ENCODE measurements around the gene POLD4.

Gene POLD4

DNA sequence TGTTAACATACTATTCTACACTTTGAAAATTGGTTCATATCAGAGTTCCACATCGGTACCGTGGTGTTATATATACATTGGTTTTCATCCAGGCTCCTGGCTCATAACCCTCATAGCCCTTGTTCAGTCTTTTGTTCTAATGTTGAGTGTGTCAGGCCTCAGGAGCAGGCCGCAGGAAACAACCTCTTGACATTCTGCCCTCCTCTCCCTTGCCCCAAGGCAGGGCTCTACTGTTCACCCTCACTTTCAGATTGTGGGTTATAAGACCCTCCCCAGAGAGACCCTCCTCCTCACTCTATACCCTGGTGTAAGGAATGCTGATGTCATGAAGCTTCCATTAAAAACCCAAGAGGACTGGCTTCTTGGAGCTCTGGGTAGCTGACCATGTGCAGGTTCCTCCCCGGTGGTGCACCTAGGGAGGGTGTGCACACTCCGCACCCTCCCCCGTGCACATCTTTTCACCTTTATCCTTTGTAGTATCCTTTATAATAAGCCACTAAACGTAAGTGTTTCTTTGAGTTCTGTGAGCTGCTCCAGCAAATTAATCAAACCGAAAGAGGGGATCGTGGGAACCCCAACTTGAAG is 37.9 kb downstream of the POLD4 start:
- no peak for DNase-seq
- no peaks in the 10 kb centered on the region for H3K36me3 ChIP-seq (ENCODE audit: control insufficient read depth, insufficient read depth, low read length)
- no peak overlapping the region for H3K27ac ChIP-seq (ENCODE audit: insufficient read depth, low read length, poor library complexity, severe bottlenecking)
- H3K4me3 ChIP-seq (ENCODE audit: insufficient read depth, low read depth, low read length, poor library complexity, severe bottlenecking), result no peak overlapping the region
- no peaks in the 10 kb centered on the region for H3K27me3 ChIP-seq (replicated peaks; ENCODE audit: control insufficient read depth, insufficient read depth, low read length, poor library complexity, severe bottlenecking)
- H3K9me3 ChIP-seq (ENCODE audit: control insufficient read depth, low read length), result no peaks in the 10 kb centered on the region
- peaks cover 38% of the 10 kb centered on the region for H3K4me1 ChIP-seq (ENCODE audit: control insufficient read depth, insufficient read depth, low read length, poor library complexity, severe bottlenecking)

DNA sequence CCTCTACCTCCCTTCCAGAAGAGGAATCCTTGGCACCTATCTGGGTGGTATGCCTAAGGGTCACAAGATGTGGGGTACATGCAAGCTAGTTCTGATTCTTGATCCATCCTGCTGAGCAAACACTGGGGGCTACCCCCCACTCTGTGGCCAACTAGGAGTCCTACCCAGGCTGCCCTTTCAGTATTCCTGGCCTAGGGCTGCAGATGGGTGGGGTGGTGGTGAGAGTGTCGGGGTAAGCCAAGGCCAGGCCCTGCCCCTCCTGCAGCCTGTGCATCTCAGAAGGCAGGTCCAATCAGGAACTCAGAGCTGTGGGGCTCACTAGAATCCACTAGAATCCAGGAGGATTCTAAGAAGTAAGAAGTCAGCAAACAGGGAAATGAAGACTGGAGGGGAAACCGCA is 39.1 kb downstream of the POLD4 start:
- Histone ChIP-seq H3K4me3 (ENCODE audit: insufficient read depth, low read depth, low read length, poor library complexity, severe bottlenecking) (no peak overlapping the region), H3K27ac (ENCODE audit: insufficient read depth, low read length, poor library complexity, severe bottlenecking) (no peak overlapping the region), H3K36me3 (ENCODE audit: control insufficient read depth, insufficient read depth, low read length) (peaks cover 1% of the 10 kb centered on the region), H3K9me3 (ENCODE audit: control insufficient read depth, low read length) (no peaks in the 10 kb centered on the region), H3K4me1 (ENCODE audit: control insufficient read depth, insufficient read depth, low read length, poor library complexity, severe bottlenecking) (peaks cover 39% of the 10 kb centered on the region), H3K27me3 (replicated peaks; ENCODE audit: control insufficient read depth, insufficient read depth, low read length, poor library complexity, severe bottlenecking) (no peaks in the 10 kb centered on the region)
- DNase-seq, result no peak

DNA sequence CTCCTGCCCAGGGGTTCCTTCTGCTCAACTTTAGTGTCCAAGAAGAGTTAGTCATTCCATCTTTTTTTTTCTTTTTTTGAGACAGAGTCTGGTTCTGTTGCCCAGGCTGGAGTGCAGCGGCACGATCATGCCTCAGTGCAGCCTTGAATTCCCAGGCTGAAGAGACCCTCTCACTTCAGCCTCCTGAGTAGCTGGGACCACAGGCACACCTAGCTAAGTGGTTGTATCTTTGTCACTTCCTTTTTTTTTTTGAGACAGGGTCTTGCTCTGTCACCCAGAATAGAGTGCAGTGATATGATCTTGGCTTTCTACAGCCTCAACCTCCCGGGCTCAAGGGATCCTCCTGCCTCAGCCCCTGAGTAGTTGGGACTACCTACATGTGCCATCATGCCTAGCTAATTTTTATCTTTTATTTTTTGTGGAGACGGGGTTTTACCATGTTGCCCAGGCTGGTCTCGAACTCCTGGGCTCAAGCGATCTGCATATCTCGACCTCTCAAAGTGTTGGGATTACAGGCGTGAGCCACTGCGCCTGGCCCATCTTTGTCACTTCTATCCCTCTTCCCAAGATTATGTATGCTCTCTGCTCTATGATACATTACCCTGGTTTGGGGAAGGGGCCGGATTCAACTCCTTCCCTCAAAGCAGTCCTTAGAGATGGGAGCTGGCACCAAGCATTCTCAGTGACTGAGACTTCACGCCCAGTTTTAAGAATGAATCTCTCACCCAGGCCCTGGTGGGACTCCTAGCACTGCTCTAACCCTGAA is 40.0 kb downstream of the POLD4 start:
- peaks cover 6% of the 10 kb centered on the region for H3K36me3 ChIP-seq (ENCODE audit: control insufficient read depth, insufficient read depth, low read length)
- H3K9me3 ChIP-seq (ENCODE audit: control insufficient read depth, low read length), result no peaks in the 10 kb centered on the region
- H3K4me1 ChIP-seq (ENCODE audit: control insufficient read depth, insufficient read depth, low read length, poor library complexity, severe bottlenecking), result peaks cover 39% of the 10 kb centered on the region
- H3K4me3 ChIP-seq (ENCODE audit: insufficient read depth, low read depth, low read length, poor library complexity, severe bottlenecking), result peak overlapping the region; percentile 7
- H3K27ac ChIP-seq (ENCODE audit: insufficient read depth, low read length, poor library complexity, severe bottlenecking), result peak overlapping the region; percentile 62
- no peak for DNase-seq
- H3K27me3 ChIP-seq (replicated peaks; ENCODE audit: control insufficient read depth, insufficient read depth, low read length, poor library complexity, severe bottlenecking), result no peaks in the 10 kb centered on the region

DNA sequence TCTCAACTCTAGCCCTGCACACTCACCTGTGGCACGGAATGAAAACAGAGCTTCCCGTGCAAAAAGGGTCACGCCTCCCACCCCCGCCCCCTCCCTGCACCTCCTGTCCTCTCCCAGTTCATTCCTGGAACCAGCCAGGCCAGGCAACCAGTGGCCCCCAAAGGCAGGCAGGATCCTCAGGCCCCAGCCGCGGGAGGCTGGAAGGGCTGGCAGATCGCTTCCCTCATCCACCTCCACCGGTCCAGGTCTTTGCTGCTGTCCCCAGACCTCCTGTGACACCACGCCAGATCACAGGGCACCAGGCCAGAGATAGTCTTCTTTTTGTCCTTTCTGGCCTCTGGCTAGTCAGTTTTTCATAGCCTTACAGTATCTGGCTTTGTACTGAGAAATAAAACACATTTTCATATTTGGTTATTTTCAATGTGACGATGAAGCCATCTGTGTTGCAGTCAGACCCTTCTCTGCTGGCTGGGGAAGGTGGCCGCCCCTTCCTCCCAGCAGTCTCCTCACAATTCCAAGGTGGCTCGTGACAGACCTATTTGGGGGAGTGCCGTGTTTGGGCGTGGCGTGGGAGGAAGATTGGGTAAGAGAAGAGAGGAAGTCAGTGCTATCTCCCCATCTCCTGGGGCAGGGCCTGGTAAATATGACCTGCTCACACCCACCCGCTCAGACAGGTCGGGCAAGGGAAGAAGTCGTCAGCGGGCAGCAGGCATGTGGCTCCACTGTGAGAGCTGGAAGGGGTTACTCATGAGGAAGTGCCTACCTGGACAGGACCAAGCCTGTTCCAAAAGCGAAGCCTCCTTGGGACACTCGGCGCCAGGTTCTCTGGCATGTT is 40.9 kb downstream of the POLD4 start:
- Histone ChIP-seq H3K27me3 (replicated peaks; ENCODE audit: control insufficient read depth, insufficient read depth, low read length, poor library complexity, severe bottlenecking) (no peaks in the 10 kb centered on the region), H3K36me3 (ENCODE audit: control insufficient read depth, insufficient read depth, low read length) (peaks cover 6% of the 10 kb centered on the region), H3K27ac (ENCODE audit: insufficient read depth, low read length, poor library complexity, severe bottlenecking) (peak overlapping the region; percentile 62), H3K4me3 (ENCODE audit: insufficient read depth, low read depth, low read length, poor library complexity, severe bottlenecking) (peak overlapping the region; percentile 7), H3K4me1 (ENCODE audit: control insufficient read depth, insufficient read depth, low read length, poor library complexity, severe bottlenecking) (peaks cover 39% of the 10 kb centered on the region), H3K9me3 (ENCODE audit: control insufficient read depth, low read length) (no peaks in the 10 kb centered on the region)
- peak; percentile 36 to 49 (median 43) for DNase-seq

DNA sequence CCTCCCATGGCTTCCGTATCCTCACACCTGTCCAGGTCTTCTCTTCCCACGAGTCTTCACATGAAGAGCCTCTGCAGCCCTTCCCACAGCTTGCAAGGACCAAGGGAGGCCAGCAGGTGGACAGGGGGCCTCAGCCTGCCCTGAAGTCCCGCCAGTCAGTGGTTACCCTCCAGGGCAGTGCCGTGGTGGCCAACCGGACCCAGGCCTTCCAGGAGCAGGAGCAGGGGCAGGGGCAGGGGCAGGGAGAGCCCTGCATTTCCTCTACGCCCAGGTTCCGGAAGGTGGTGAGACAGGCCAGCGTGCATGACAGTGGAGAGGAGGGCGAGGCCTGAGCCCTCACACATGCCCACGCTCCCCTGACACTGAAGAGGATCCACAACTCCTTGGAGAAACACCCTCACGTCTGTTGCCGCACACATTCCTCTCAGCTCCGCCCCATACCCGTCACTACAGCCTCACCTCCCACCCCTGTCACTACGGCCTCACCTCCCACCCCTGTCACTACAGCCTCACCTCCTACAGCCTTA is 41.7 kb downstream of the POLD4 start:
- peaks cover 34% of the 10 kb centered on the region for H3K4me1 ChIP-seq (ENCODE audit: control insufficient read depth, insufficient read depth, low read length, poor library complexity, severe bottlenecking)
- H3K36me3 ChIP-seq (ENCODE audit: control insufficient read depth, insufficient read depth, low read length), result peaks cover 6% of the 10 kb centered on the region
- DNase-seq, result no peak
- H3K27me3 ChIP-seq (replicated peaks; ENCODE audit: control insufficient read depth, insufficient read depth, low read length, poor library complexity, severe bottlenecking), result no peaks in the 10 kb centered on the region
- no peak overlapping the region for H3K4me3 ChIP-seq (ENCODE audit: insufficient read depth, low read depth, low read length, poor library complexity, severe bottlenecking)
- peak overlapping the region; percentile 62 for H3K27ac ChIP-seq (ENCODE audit: insufficient read depth, low read length, poor library complexity, severe bottlenecking)
- H3K9me3 ChIP-seq (ENCODE audit: control insufficient read depth, low read length), result no peaks in the 10 kb centered on the region

DNA sequence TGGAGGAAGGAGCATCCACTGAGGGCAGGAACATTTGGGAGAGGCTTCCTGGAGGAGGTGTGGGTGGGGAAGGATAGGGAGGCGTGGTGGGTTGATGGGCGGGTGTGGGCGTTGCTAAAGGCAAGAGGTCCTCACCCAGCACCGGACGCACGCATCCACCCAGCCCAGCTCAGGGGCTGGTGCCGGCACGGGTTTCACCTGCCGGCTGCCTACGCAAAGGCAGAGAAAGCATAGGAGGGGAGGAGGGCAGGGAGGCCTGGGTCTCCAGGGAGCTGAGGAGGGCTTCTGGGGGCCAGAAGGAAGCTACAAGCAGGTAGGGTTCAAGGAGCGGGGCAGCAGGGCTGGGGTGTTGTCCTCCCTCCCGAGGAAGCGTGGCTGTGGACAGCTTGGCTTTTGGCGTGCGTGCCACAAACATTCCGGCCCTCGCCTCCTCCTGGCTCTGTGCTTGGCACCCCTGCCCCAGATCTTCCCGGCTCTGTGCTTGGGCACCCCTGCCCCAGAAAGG is 42.2 kb downstream of the POLD4 start:
- Histone ChIP-seq H3K27me3 (replicated peaks; ENCODE audit: control insufficient read depth, insufficient read depth, low read length, poor library complexity, severe bottlenecking) (no peaks in the 10 kb centered on the region), H3K4me1 (ENCODE audit: control insufficient read depth, insufficient read depth, low read length, poor library complexity, severe bottlenecking) (peaks cover 34% of the 10 kb centered on the region), H3K36me3 (ENCODE audit: control insufficient read depth, insufficient read depth, low read length) (peaks cover 6% of the 10 kb centered on the region), H3K27ac (ENCODE audit: insufficient read depth, low read length, poor library complexity, severe bottlenecking) (peak overlapping the region; percentile 62), H3K9me3 (ENCODE audit: control insufficient read depth, low read length) (no peaks in the 10 kb centered on the region), H3K4me3 (ENCODE audit: insufficient read depth, low read depth, low read length, poor library complexity, severe bottlenecking) (no peak overlapping the region)
- no peak for DNase-seq

DNA sequence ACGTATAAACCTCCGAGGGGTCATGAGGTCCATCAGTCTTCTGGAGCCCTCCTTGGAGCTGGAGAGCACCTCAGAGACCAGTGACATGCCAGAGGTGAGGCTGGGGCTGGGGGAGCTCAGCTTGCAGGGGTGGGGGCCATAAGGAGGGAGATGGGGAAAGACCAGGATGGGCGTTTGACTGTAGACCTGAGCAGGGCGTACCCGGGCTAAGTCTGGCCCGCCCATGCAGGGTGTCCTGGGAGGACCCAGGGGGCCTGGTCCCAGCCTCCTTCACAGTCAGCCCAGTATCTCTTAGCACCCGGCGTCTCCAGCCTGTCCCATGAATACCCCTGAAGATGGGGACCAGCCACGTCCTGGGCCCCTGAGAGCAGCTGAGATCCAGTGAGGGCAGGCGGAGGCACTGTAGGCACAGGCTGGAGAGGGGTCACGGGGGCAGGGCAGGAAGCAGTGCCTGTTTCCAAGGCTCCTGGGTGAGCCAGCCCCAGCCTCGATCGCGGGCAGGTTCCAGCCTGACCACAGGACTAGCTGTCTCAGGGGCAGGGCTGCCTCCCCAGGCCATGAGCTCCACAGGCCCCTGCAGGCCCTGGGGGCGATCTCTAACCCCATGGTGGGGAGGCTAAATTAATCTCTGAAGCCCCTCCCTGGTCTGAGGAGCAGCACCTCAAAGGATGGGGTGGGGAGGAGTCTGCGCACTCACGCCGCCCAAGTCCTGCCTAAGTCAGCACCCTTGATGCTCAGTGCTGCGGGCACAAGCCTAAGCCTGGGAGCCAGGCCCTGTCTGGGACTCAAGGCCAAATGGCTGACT is 42.9 kb downstream of the POLD4 start:
- Histone ChIP-seq H3K4me1 (ENCODE audit: control insufficient read depth, insufficient read depth, low read length, poor library complexity, severe bottlenecking) (peaks cover 34% of the 10 kb centered on the region), H3K4me3 (ENCODE audit: insufficient read depth, low read depth, low read length, poor library complexity, severe bottlenecking) (no peak overlapping the region), H3K27me3 (replicated peaks; ENCODE audit: control insufficient read depth, insufficient read depth, low read length, poor library complexity, severe bottlenecking) (no peaks in the 10 kb centered on the region), H3K36me3 (ENCODE audit: control insufficient read depth, insufficient read depth, low read length) (peaks cover 6% of the 10 kb centered on the region), H3K27ac (ENCODE audit: insufficient read depth, low read length, poor library complexity, severe bottlenecking) (no peak overlapping the region), H3K9me3 (ENCODE audit: control insufficient read depth, low read length) (no peaks in the 10 kb centered on the region)
- DNase-seq, result no peak

DNA sequence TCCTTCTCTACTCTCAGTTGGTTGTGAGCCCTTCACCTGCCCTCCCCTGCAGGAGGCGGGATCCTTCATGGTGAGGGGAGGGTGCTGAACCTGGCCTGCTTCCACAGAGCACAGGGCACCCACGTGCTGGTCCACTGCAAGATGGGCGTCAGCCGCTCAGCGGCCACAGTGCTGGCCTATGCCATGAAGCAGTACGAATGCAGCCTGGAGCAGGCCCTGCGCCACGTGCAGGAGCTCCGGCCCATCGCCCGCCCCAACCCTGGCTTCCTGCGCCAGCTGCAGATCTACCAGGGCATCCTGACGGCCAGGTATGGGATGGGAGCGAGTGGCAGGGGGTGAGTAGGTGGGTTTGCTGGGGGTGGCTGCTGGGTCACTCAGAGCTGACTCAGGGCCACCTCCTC is 43.7 kb downstream of the POLD4 start:
- H3K4me3 ChIP-seq (ENCODE audit: insufficient read depth, low read depth, low read length, poor library complexity, severe bottlenecking), result no peak overlapping the region
- peaks cover 36% of the 10 kb centered on the region for H3K4me1 ChIP-seq (ENCODE audit: control insufficient read depth, insufficient read depth, low read length, poor library complexity, severe bottlenecking)
- no peak overlapping the region for H3K27ac ChIP-seq (ENCODE audit: insufficient read depth, low read length, poor library complexity, severe bottlenecking)
- no peaks in the 10 kb centered on the region for H3K9me3 ChIP-seq (ENCODE audit: control insufficient read depth, low read length)
- peaks cover 6% of the 10 kb centered on the region for H3K36me3 ChIP-seq (ENCODE audit: control insufficient read depth, insufficient read depth, low read length)
- no peak for DNase-seq
- H3K27me3 ChIP-seq (replicated peaks; ENCODE audit: control insufficient read depth, insufficient read depth, low read length, poor library complexity, severe bottlenecking), result no peaks in the 10 kb centered on the region

DNA sequence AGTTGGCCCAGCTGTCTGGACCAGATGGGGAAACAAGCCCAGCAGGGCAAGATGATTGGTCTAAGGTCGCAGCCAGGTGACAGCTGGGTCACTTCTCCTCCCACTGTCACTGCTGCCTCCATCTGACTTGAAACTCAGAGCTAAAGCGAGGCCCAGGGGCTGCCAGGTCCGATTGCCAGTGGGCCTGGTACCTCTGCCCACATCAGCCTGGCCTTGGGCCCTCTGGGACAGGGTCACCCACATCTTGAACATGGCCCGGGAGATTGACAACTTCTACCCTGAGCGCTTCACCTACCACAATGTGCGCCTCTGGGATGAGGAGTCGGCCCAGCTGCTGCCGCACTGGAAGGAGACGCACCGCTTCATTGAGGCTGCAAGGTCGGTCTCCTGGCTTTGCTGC is 44.2 kb downstream of the POLD4 start:
- Histone ChIP-seq H3K36me3 (ENCODE audit: control insufficient read depth, insufficient read depth, low read length) (peaks cover 6% of the 10 kb centered on the region), H3K27ac (ENCODE audit: insufficient read depth, low read length, poor library complexity, severe bottlenecking) (no peak overlapping the region)

More for the DNA sequence above, 44.2 kb downstream of the POLD4 start:
- Histone ChIP-seq H3K4me1 (ENCODE audit: control insufficient read depth, insufficient read depth, low read length, poor library complexity, severe bottlenecking) (peaks cover 41% of the 10 kb centered on the region), H3K27me3 (replicated peaks; ENCODE audit: control insufficient read depth, insufficient read depth, low read length, poor library complexity, severe bottlenecking) (no peaks in the 10 kb centered on the region), H3K9me3 (ENCODE audit: control insufficient read depth, low read length) (no peaks in the 10 kb centered on the region), H3K4me3 (ENCODE audit: insufficient read depth, low read depth, low read length, poor library complexity, severe bottlenecking) (no peak overlapping the region)
- DNase-seq, result no peak
